A673 (cell line): ENCODE data around the gene FLT3. TPM values are rescaled to one million over a fixed set of nuclear protein-coding genes. Genes with fewer than 3 reads are reported as not detected.

Source experiments
- BruUV-seq: library from RNA; stranded (reverse); fragments of 400-500 nt; replicated peaks from 2 replicates; lab custom pipeline; 2021; lab: Mats Ljungman, UMichigan
- CTCF ChIA-PET: fragments of 300-600 bp; sonication (Branson Sonifier 250); formaldehyde crosslinking; loops from one replicate; lab custom pipeline; 2022; ENCODE audit warnings: antibody characterized with exemption; lab: Charles Lee
- POLR2A ChIA-PET: fragments of 300-600 bp; sonication (Branson Sonifier 250); formaldehyde crosslinking; loops from one replicate; lab custom pipeline; 2022; ENCODE audit warnings: antibody characterized with exemption; ENCODE audit not compliant: low non-redundant PET; lab: Charles Lee
- DNase-seq: peaks from one replicate; pipeline ENCODE4 v3.0.0-alpha.2; 2015; ENCODE audit warnings: low spot score
- H3K27ac ChIP-seq: fragments of 200-600 bp; sonication (generic); 2 replicates; pipeline ENCODE4 v1.5.1; 2016; ENCODE audit warnings: mixed run types, low read depth, mild to moderate bottlenecking, mixed read lengths, antibody characterized with exemption, low read length; ENCODE audit not compliant: poor library complexity, severe bottlenecking
- H3K27me3 ChIP-seq: fragments of 200-600 bp; sonication (generic); replicated peaks from 2 replicates; pipeline ENCODE4 v1.6.1; 2017; ENCODE audit warnings: mixed run types, low read depth, mild to moderate bottlenecking, mixed read lengths, antibody characterized with exemption, low read length; ENCODE audit not compliant: insufficient read depth, poor library complexity
- H3K36me3 ChIP-seq: fragments of 200-600 bp; sonication (generic); 2 replicates; pipeline ENCODE4 v1.6.1; 2016; ENCODE audit warnings: mixed run types, mild to moderate bottlenecking, mixed read lengths, antibody characterized with exemption, low read length; ENCODE audit not compliant: insufficient read depth, poor library complexity, severe bottlenecking
- H3K4me1 ChIP-seq: fragments of 200-600 bp; sonication (generic); 2 replicates; pipeline ENCODE4 v1.6.1; 2017; ENCODE audit warnings: mixed run types, mild to moderate bottlenecking, mixed read lengths, antibody characterized with exemption, low read length; ENCODE audit not compliant: insufficient read depth, poor library complexity, severe bottlenecking
- H3K4me3 ChIP-seq: fragments of 200-600 bp; sonication (generic); 2 replicates; pipeline ENCODE4 v1.5.1; 2016; ENCODE audit warnings: low read depth, mixed run types, mild to moderate bottlenecking, mixed read lengths, low read length; ENCODE audit not compliant: poor library complexity, severe bottlenecking
- H3K9me3 ChIP-seq: fragments of 200-600 bp; sonication (generic); 2 replicates; pipeline ENCODE4 v1.6.1; 2016; ENCODE audit warnings: mixed run types, low read depth, mild to moderate bottlenecking, mixed read lengths, antibody characterized with exemption, low read length; ENCODE audit not compliant: poor library complexity, severe bottlenecking
- EZH2 ChIP-seq: fragments of 200-600 bp; sonication (generic); IDR thresholded peaks from 2 replicates; pipeline ENCODE4 v1.6.1; 2017; ENCODE audit warnings: borderline replicate concordance, low read depth, mild to moderate bottlenecking, mixed read lengths, antibody characterized with exemption, low read length; ENCODE audit not compliant: poor library complexity, severe bottlenecking
- intact Hi-C: fragments of 100-400 bp; cut with micrococcal nuclease; formaldehyde crosslinking; loops from one replicate; pipeline ENCODE4 v1.10.0; 2022; ENCODE audit not compliant: unreplicated experiment
- total RNA-seq: library from RNA; stranded (reverse); gene quantifications from 2 replicates; pipeline ENCODE4 v1.2.3, GENCODE V29; 2021
- TF ChIP-seq, protein P1 (sequence below): fragments of 300-800, 200-600 bp; sonication (generic); conservative IDR thresholded peaks from 2 replicates; pipeline ENCODE4 v1.5.1; 2017; ENCODE audit warnings: low read depth, mild to moderate bottlenecking, antibody characterized with exemption, low read length, moderate library complexity, mixed read lengths

FLT3 gene
- total RNA-seq, 1 experiment from 2014 or later = 0.15 TPM

- DNase-seq = no peak
- no peak overlapping the region for H3K27ac ChIP-seq
These were observed 133.7 kb downstream of the FLT3 start for GRCh38 chr13:27966641-27967202.

DNA sequence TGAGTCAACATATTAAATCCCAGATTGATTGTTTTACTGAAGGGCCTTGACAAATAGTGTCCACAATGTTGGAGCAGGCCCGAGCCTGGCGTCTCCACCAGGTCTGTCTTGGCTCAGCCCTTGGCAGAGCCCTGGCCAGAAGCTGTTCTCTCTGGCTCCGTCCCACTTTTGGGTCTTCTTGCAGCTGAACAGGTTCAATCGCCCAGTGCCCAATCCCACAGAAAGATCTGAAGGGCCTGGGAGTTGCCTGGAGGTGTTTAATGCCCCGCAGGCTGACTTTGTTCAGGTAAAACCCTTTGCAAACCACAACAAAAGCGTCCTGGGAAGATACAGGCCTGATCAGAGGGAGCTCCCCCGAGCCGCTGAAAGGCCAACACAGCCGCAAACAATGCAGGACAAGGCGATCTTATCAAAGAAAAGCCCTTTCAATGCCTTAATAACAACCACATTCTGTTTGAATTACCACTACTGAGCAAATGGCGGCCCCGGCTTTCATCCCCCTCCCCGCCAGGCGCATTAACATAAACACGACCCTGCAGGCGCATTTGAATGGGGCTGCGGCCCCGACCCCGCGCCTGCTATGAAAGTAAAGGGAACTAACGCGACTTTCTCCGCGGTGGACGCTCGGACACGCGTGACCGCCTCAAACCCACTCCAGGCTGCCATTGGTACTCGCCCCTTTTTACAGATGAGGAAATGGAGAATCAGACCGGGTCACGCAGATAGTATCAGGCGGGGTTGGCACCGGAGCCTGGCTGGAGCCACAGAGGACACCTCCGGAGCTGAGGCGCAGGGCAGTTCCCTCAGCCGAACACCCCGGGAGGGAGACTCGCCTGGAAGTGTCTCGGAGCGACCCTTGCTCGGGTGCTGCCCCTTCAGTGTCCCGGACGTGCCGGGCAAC, 134.4 kb downstream of the FLT3 start:
- CTCF ChIA-PET = no interaction called here
- H3K9me3 ChIP-seq = no peaks in the 10 kb centered on the region
- no TSS peak for BruUV-seq
- peaks cover 4% of the 10 kb centered on the region for H3K4me1 ChIP-seq
- H3K36me3 ChIP-seq = no peaks in the 10 kb centered on the region
- DNase-seq = no peak
- intact Hi-C loops = no loop called here
- TF ChIP-seq EZH2 = peak; percentile 31
- TF ChIP-seq, protein P1, sequence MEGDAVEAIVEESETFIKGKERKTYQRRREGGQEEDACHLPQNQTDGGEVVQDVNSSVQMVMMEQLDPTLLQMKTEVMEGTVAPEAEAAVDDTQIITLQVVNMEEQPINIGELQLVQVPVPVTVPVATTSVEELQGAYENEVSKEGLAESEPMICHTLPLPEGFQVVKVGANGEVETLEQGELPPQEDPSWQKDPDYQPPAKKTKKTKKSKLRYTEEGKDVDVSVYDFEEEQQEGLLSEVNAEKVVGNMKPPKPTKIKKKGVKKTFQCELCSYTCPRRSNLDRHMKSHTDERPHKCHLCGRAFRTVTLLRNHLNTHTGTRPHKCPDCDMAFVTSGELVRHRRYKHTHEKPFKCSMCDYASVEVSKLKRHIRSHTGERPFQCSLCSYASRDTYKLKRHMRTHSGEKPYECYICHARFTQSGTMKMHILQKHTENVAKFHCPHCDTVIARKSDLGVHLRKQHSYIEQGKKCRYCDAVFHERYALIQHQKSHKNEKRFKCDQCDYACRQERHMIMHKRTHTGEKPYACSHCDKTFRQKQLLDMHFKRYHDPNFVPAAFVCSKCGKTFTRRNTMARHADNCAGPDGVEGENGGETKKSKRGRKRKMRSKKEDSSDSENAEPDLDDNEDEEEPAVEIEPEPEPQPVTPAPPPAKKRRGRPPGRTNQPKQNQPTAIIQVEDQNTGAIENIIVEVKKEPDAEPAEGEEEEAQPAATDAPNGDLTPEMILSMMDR = no peak
- H3K27me3 ChIP-seq = peaks cover 95% of the 10 kb centered on the region
- no peak overlapping the region for H3K4me3 ChIP-seq
- no peak overlapping the region for H3K27ac ChIP-seq
- POLR2A ChIA-PET = no interaction called here

More at GRCh38 chr13:27966641-27967202, 133.7 kb downstream of the FLT3 start:
- no peaks in the 10 kb centered on the region for H3K36me3 ChIP-seq
- CTCF ChIA-PET = no interaction called here
- TF ChIP-seq, protein P1 = no peak
- peak; percentile 81 for TF ChIP-seq EZH2
- intact Hi-C loops = no loop called here
- H3K4me1 ChIP-seq = no peaks in the 10 kb centered on the region
- no peaks in the 10 kb centered on the region for H3K9me3 ChIP-seq
- no peak overlapping the region for H3K4me3 ChIP-seq
- POLR2A ChIA-PET = no interaction called here
- BruUV-seq = no TSS peak
- H3K27me3 ChIP-seq = peaks cover 95% of the 10 kb centered on the region

DNA sequence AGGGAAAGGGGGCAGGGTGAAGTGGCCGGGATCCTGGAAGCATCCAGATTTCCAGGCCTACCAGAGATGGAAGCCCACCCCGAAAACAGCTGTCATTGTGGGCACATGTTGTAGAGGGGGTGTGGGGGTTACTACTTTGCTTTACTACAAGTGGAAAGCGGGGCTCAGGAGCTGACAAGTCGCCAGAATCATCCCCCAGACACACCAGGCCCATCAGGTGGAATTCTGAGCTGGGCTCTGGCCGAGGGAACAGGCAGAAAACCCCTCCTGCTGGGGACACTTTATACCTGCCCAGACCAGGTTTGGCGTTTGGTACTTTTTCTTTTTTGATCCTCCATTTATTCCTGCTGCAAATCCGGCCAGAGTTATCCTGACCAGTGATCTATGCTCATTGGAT, 135.0 kb downstream of the FLT3 start:
- CTCF ChIA-PET = no interaction called here
- TF ChIP-seq EZH2 = no peak
- TF ChIP-seq, protein P1 = no peak
- no peak for DNase-seq
- no peak overlapping the region for H3K27ac ChIP-seq
- H3K4me3 ChIP-seq = no peak overlapping the region
- POLR2A ChIA-PET = no interaction called here
- BruUV-seq = no TSS peak
- H3K27me3 ChIP-seq = peaks cover 95% of the 10 kb centered on the region
- no peaks in the 10 kb centered on the region for H3K36me3 ChIP-seq
- H3K4me1 ChIP-seq = peaks cover 10% of the 10 kb centered on the region
- no peaks in the 10 kb centered on the region for H3K9me3 ChIP-seq
- intact Hi-C loops = no loop called here
